Panc1 (cell line): Measurements from ENCODE around the gene ENOSF1.

Source experiments
- CTCF ChIP-seq: fragments of 450-650 bp; IDR thresholded peaks from 2 replicates; pipeline ENCODE4 v1.5.1; 2017; ENCODE audit warnings: mild to moderate bottlenecking
- POLR2AphosphoS5 ChIP-seq: IDR thresholded peaks from 2 replicates; pipeline ENCODE4 v1.6.1; 2012; ENCODE audit warnings: mild to moderate bottlenecking, low read depth, low read length, moderate library complexity
- TCF7L2 ChIP-seq: IDR thresholded peaks from 2 replicates; pipeline ENCODE4 v1.6.1; 2011; ENCODE audit warnings: mild to moderate bottlenecking, low read depth, low read length, inconsistent platforms
- TF ChIP-seq, protein P1 (sequence below), 2 experiments: IDR thresholded peaks; 2 replicates each; pipeline ENCODE4 v1.6.1; 2011 to 2012; ENCODE audit warnings: low read depth in 2 of 2, control low read depth in 1 of 2, low read length in 1 of 2, mild to moderate bottlenecking in 1 of 2, moderate library complexity in 1 of 2; ENCODE audit not compliant: insufficient read depth in 1 of 2

- TF ChIP-seq CTCF = peak; percentile 78
- no peak for TF ChIP-seq POLR2AphosphoS5
- no peak for TF ChIP-seq TCF7L2
- TF ChIP-seq, protein P1, sequence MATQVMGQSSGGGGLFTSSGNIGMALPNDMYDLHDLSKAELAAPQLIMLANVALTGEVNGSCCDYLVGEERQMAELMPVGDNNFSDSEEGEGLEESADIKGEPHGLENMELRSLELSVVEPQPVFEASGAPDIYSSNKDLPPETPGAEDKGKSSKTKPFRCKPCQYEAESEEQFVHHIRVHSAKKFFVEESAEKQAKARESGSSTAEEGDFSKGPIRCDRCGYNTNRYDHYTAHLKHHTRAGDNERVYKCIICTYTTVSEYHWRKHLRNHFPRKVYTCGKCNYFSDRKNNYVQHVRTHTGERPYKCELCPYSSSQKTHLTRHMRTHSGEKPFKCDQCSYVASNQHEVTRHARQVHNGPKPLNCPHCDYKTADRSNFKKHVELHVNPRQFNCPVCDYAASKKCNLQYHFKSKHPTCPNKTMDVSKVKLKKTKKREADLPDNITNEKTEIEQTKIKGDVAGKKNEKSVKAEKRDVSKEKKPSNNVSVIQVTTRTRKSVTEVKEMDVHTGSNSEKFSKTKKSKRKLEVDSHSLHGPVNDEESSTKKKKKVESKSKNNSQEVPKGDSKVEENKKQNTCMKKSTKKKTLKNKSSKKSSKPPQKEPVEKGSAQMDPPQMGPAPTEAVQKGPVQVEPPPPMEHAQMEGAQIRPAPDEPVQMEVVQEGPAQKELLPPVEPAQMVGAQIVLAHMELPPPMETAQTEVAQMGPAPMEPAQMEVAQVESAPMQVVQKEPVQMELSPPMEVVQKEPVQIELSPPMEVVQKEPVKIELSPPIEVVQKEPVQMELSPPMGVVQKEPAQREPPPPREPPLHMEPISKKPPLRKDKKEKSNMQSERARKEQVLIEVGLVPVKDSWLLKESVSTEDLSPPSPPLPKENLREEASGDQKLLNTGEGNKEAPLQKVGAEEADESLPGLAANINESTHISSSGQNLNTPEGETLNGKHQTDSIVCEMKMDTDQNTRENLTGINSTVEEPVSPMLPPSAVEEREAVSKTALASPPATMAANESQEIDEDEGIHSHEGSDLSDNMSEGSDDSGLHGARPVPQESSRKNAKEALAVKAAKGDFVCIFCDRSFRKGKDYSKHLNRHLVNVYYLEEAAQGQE (IDR thresholded peaks at IDR 0.05; ENCODE audit: insufficient read depth in 1 of 2, low read depth in 2 of 2, low read length in 1 of 2) = no peak
These were observed 88.4 kb downstream of the ENOSF1 start for GRCh38 chr18:623761-624620.
